Stimulated activated CD8-positive, alpha-beta memory T cell treated with anti-CD3 and anti-CD28 coated beads, Interleukin-7, amount 100 ng/mL, for 1 hour (primary cell): ENCODE measurements around the gene CDC42EP3.
A peak's percentile ranks its signal among the peaks of the same experiment; 100 is the strongest.

Source experiments
- DNase-seq, 2 donors: peaks; one replicate each; pipeline ENCODE4 v3.0.0-alpha.2; 2020; ENCODE audit warnings: low read depth in 2 of 2

The CDC42EP3 gene

DNA sequence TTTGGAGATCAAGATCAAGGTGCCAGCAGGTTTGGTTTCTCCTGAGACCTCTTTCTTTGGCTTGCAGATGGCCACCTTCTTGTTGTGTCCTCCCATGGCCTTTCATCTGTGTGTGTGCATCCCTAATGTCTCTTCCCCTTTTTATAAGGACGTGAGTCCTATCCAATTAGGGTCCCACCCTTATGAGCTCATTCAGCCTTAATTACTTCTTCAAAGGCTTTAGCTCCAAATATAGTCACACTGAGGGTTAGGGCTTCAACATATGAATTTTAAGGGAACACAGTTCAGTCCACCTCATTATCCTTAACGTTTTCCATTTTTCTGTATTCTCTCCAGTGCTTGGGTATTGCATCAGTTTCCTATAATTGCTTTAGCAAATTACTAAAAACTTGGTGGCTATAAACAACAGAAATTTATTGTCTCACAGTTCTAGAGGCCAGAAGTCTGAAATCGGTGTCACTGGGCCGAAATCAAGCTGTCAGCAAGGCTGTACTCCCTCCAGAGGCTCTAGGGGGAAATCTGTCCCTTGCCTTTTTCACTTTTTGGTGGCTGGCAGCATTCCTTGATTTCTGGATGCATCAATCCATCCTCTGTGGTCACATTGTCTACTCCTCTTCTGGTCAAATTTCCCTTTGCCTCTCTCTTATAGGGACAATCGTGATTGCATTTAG, 34.1 kb downstream of the CDC42EP3 start:
- DNase-seq: no peak

DNA sequence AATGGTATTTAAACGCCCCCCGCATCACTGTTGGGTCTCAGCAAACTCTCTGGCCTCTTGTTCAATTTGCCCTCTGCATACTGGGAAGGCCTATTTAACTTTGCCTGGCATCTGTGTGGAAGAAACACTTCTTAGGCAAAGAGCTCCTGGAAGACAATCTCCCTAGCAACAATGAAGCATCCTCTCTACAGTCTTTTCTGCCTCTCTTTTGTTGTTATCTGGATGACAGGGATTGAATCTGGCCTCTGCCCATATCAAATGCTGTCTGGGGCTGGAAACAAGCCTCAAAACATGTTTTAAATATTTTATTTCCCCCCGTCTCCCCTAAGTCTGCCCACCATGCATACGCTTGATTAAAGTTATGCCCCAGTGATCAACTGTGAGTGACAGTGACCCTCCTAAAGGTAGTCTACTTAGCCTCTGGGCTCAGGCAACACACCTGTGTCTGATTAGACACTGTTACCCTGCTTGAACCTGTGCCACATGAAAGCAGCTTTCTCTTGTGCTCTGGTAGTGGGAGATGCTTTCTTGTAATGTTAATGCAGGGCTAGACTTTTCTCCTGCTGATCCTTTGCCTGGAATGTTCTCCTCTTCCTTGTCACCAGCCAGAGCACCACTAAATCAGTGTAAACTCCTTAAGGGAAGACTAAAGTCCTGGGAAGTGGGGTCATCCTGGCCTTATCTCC, 34.9 kb downstream of the CDC42EP3 start:
- no peak for DNase-seq

DNA sequence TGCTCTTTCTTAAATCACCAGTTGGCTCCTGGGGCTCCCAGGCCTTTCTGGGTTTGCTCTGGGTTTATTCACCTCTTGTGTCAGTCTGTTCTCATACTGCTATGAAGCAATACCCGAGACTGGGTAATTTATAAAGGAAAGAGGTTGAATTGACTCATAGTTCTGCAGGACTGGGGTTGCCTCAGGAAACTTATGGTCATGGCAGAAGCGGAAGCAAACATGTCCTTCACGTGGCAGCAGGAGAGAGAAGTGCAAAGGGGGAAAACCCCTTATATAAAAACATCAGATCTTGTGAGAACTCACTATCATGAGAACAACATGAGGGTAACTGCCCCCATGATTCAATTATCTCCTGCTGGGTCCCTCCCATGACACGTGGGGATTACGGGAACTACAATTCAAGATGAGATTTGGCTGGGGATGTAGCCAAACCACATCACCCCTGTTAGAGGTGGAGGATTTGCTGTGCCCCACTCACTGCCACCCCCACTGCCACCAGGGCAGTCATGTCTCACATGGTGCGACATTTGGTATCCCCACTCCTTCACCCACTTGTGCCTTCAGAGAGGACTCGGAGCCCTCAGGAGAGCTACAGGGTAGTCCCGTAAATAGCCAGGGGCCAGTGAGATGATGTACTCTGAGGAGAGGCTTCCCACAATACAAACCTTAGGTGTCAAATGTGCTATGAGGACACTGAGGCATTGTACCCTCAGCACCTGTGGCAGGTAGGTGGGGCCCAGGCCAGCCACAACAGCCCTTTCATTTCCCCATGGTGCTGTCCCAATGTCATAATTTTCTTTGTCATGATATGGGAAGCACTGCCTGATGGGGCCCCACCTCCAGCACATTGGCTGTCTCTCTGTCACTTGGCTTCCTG, 35.7 kb downstream of the CDC42EP3 start:
- DNase-seq: peak; percentile 23 to 42

DNA sequence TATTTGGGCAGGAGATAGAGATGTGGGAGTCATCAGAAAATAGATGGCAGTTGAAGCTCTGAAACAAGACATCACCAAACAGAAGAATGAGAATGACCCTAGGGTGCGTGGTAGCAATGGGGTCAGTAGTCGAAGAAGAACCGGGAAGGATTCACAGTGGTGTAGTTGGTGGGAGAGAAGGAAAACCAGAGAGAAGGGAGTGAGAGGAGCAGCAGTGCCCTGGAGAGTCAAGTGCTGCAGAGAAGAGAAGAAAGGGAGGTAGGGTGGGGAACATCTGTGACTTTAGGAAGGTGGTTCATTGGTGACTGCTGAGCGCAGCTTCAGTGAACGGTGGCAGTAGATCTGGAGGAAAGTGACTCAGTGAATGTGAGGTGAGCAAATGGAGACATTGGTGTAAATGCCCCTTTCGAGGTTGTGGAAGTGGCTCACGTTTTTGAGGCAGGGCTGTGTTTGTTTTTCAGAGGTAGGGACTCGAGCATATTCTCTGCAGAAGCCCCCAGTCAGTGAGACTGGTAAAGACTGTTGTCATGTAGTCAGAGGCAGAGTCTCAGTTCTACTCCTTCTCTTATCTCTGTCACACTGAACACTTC, 36.4 kb downstream of the CDC42EP3 start:
- no peak for DNase-seq

DNA sequence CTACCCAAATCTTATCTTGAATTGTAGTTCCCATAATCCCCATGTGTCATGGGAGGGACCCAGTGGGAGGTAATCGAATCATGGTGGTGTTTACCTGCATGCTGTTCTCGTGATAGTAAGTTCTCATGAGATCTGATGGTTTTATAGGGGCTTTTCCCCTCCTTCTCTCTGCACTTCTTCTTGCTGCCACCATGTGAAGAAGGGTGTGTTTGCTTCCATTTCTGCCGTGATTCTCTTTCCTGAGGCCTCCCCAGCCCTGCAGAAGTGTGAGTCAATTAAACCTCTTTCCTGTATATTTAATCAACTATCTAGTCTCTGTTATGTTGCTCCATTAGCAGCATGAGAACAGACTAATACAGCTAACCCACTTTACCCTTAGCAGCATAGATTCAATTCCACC, 37.6 kb downstream of the CDC42EP3 start:
- no peak for DNase-seq

DNA sequence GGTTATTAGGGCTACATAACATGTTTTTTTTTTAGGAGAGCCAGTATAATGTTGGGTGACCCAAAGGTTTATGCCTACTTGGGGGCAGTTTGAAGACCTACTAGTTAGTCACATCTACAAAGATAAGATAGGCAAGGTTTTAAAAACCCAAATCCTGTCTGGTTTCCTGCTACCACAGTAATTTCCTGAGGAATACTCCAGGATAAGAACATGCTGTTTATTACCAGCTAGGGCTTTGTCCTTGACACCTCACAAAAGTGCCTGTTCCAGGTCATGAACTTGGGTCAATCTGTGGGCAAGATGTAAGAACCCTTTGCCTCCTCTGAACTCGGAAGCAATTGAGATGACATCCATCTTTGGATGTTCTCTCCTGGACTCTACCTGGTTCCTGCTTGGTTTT, 38.2 kb downstream of the CDC42EP3 start:
- no peak for DNase-seq

DNA sequence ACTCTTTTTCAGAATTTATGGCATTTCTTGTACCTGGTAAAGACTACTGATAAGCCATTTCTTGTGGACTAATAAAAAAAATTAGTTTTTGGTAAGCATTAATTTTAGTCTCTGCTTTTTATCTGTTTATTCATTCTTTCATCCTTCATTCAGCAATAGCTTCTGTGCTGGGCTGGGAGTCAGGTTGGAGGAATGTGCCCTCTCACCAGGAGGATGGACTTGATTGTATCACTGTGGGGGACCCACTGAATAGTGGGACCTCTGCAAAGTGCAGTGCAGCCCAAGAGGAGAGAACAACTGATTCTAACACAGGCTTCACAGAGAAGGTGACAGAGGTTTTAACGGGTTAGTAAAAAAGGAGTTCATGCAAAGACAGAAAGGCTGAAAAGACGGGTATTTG, 39.1 kb downstream of the CDC42EP3 start:
- DNase-seq: no peak

DNA sequence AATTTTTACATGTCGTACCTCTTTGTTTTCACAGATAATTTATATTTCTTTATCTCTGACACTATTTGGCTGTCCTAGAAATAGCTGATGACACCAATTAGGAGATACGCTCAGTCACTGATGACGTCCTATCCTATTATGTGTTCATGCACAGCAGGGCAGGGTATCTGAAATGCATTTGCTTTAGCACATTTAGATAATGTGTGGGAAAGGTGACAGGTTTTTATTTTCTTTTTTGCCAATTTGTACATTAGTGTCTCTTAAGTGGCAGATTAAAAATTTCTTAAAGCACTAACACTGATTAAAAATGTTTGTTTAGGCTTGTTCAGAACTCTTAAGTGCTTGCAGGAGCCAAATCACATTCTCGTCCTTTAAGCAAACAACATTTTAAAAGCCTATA, 39.7 kb downstream of the CDC42EP3 start:
- DNase-seq: no peak

DNA sequence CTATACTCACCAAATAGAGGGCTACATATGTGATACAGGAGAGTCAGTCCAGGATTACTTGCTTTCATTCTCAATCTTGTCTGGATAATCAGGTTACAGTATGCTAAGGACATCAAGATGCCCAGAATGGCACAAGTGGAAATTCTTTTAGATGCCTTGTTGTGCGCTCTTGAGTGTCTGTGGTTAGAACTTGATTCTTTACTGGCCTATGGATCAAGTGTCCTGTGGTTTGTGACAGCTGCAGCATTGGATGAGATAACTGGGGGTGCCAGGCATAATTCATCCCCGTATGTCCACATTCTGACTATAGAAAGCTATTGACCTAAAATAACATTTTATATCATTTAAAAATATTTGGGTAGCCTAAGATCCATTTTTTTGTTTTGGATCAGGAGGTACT, 40.1 kb downstream of the CDC42EP3 start:
- no peak for DNase-seq

DNA sequence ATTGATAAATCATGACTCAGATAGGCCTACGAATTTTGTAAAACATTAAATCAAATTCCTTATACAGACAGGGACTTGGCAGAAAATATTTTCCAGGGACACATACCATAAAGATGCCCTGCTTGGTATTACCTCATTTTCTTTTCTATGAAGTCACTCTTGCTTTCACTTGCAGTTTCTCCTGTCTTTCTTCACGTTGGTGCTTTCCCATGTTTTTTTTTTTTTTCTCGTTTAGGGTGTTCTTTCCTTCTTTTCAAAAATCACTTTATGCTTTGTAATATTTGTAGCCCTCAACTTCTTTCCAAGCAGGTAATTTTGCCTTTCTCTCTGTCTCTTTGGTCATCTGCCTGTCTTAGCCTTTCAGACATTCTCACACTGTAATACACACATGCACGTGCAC, 40.7 kb downstream of the CDC42EP3 start:
- no peak for DNase-seq

DNA sequence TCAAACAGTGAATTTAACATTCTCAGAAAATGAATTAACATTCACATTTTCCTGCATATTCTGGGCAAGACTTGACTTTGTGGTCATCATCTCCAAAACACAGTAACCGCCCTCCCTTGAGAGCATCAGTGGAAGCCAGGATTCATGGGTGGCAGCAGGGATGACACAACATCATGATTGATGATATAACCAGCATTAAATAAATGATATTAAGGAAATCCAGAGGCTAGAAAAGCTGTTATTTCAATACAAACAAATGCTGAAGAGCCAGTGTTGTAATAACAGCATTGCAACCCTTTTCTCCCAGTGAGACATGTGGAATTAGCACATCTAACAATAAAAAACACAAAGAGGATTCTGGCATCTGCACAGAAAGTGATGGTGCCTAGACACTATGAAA, 41.1 kb downstream of the CDC42EP3 start:
- no peak for DNase-seq

DNA sequence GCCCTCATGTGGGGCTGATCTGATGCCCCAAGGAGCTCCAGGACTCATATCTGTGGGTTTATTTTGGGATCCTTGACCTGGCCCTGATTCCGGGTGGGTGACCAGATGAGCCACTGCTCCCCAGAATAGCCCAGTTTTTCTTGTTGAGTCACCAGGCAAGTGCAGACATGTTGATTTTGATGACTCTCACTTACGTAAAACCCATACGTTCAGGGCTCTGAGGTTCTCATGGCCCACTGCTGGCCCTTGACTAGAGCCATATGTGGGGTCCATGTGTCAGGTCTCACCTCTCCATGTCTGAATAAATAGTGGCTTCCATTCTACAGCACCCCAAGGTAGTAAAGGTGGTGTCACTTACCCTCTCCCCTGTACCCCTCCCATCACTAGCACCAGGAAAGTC, 41.9 kb downstream of the CDC42EP3 start:
- DNase-seq: no peak

DNA sequence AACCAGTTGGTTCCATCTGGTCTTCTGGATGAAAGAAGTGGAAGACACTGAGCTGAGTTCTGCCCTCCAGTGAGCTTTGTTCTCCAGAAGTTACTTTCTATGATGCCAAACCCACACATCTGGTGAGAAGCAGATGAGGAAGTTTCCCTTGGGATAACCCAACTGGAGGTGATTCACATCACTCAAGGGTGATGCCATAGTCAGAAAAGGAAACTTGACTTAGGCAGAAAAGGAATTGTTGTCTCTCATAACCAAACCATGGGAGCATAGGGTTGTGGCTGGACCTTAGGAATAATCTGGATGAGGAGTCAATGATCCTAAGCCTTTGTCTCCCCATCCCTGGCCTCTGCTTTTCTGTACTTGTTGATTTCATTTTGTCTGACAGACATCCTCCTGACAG, 43.7 kb downstream of the CDC42EP3 start:
- DNase-seq: no peak

DNA sequence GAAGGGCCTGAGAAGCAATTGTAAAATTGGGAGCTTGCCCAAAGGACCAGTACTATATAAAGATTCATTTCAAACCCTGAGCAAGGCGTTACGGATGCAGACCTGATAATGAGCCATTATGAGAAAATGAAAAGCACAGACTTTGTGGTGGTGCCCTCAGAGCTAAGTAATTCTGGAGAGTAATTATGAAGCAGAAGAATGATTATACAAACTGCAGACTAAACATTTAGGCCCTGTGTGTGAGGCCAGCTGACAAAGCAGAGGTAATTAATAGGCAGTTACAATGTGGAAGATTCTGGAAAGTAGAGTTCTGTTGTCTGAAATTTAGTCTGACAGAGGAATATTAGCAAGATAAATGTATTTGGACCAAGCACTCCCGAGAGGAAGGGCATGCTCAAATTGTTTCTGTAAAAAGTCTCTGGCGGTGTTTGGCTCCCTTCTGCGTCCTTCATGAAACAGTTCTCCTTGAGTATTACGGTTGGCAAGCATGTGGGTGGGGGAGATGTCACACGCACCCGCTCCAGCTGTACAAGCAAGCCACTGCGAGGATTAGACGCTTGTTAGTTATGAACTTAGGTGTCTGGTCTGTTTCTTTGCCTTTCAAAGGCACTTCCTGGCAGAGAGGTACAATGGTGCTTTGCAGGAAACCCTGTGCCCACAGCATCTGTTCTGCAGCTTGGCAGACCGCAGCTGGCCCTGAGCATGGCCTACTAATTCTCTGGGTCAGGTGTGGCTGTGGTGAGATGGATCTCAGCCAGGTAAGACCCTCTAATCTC, 45.5 kb downstream of the CDC42EP3 start:
- DNase-seq: peak in 1 of 2 donors; percentile 20

DNA sequence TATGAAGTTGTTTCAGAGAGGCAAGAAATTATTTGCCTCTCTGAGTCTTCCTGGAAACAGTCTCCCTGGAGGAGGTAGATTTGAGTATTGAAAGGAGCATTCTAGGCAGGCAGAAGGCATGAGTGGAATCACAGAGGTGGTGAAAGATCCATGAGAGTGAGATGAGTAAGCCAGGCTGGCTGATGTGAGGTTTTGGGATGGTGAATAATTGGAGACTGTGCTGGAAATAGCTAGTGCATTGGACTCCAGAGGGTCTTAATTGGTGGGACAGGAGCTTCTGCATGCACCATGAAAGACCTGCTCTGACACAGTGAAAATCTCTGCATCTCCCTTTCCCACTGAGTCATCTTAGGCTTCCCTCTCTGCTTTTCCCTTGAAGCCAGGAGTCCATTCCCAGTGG, 46.3 kb downstream of the CDC42EP3 start:
- DNase-seq: no peak

DNA sequence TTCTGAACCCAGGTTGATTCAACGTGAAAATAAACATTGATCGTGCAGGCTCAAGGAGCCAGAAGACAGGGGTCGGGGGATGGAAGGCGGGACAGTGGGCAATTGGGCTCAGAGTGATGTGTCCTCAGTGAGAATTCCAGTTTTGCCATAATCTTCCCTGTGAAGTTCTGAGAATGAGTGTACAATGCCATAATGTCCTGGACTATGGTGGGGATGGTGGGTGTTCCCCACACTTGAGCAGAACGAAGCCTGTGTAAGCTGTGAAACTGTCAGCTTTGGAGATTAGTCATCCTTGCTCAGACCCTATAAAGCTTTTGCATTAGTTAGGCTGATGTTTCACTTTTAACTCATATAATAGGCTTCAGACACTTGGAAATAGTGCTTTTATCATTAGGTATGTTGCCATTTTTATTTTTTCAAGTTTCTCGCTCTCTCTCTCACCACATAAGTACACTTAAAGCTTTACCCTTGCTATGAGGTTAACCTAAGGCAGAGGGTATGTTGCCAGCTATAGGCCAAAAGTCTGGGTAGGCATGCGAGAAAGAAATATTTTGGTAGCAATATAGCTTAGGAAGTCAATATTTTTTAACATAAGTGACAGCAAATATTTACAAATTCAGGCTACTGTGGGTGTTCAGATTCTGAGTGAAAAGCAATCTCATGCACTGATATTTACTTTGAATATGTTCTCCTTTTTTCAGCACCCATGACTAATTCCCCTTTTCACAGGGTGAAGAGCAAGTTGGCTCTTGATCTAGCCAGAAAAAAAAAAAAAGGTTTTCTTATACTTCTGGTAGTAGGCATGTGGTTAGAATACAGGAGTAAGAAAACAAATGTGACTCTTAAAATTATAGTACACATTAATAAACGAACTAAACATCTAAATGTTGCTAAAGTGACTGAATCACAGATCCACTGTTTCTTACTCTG, 47.2 kb downstream of the CDC42EP3 start:
- no peak for DNase-seq

DNA sequence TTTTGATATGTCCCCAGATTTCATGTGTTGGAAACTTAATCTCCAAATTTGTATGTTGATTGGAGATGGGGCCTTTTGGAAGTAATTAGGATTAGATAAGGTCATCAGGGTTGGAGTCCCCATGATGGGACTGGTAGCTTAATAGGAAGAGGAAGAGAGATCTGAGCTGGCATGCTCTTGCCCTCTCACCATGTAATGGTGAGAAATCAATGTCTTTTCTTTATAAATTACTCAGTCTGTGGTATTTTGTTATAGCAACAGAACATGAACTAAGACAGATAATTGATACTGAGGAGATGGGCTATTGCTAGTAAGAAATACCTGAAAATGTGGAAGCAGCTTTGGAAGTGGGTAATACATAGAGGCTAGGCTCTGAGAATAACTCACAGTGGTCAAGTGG, 48.0 kb downstream of the CDC42EP3 start:
- no peak for DNase-seq

DNA sequence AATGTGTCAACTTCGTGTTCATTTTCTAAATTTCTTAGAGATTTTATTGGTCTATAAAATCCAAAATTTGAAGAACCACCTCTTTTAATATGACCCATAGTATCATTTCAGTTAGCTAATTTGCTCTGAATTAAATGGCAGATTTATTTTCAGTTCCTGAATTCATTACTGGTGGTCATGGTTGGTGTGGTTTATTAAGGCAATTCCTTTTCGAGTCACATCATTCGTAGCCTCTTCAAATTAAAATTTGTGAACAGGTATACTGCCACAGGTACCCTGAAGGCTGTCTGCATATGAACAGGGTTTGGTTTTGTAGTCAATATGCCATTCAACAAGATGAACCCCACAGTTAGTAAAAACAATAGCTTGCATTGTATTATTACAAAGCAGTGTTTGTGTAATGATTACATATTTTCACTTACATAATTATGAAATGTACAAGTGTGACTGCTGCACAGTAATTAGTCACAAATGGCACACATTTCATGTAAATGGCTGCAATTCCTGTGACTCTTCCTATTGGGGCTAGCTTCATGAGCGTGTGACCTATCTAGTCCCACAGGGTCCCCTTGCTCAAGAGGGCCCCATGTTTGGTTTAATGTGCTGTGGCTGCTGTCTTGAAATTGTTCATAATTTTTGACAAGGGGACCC, 48.9 kb downstream of the CDC42EP3 start:
- no peak for DNase-seq

DNA sequence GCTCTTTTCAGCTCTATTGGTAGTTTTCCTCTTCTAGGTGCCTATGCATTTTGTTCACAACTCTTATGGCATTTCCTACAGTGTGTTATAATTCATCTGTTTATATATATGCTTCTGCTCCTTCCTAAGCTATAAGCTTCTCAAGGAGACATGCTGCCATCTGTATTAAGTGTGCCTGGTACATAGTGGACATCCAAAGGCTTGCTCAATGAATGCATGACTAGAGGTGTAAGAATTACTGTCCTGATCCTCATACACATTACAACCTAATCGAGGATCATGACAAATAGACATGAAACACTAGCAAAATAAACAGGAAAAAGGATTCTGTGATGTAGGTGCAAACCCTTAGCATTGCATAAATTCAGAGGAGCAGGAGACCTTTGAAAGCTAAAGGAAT, 50.2 kb downstream of the CDC42EP3 start:
- DNase-seq: no peak

DNA sequence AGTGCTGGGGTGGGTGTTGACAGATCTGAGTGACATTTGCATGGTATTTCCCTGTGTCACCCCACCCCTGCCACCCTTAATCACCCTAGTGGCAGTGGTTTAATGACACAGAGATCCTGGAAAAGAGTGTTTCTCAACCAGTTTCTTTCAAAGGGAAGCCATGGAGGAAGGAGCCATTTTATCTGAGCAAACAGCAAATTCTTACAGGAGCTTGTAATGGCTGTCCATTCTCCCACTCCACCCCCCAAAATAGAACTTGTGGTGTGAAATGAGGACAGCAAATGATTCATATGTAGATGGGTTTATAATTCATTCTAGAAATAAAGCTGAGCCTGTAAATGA, 51.5 kb downstream of the CDC42EP3 start:
- DNase-seq: no peak
